ENCODE data around the gene NTNG1. TPM values are rescaled to one million over a fixed set of nuclear protein-coding genes. Genes with fewer than 3 reads are reported as not detected.

Gene NTNG1
- total RNA-seq, 2 donors from 2014 or later, result not detected

DNA sequence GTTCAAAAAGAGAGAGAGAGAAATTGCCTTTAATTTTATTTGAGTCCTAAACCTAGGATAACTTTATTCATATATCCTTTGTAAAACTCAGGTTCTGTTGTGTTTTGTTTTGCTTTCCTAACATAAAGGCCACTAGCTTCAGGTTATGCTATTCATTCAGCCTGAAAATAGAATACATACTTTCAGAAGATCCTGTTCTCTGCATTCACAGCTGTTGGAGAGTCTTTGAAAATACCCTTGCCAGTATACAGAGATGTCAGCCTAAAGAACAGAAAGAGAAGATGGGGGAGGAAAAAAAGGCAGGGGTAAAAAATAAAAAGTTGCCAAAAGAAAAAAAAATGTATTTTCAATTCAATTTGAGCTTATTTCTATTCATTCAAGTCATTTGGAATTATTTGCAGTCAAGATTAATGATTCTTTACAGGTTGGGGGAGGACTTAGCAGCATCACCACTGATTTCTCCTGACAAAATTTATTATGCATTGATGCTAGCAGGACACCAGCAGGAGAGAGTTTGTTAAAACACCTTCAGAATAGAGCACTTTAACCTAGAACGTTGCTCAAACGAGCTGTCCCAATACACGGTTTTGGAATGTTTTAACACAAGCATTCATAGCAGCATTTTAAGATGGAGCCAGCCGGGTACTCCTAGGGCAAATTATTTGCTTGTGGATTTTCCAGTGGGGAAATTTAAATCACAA, 318.5 kb downstream of the NTNG1 start:
- Mint-ChIP-seq H3K27me3 (peaks cover 33% of the 10 kb centered on the region), H3K36me3 (ENCODE audit: low read depth) (peaks cover 2% of the 10 kb centered on the region)

GRCh38 chr1:107460035-107460434, 319.2 kb downstream of the NTNG1 start:
- ATAC-seq (no peak), DNase-seq (no peak)
- H3K27me3 Mint-ChIP-seq, result peaks cover 37% of the 10 kb centered on the region
- no peak overlapping the region for H3K27ac Mint-ChIP-seq
- no peaks in the 10 kb centered on the region for H3K9me3 ChIP-seq (ENCODE audit: control insufficient read depth, low read length, poor library complexity, severe bottlenecking)
- H3K36me3 Mint-ChIP-seq (ENCODE audit: low read depth), result peaks cover 2% of the 10 kb centered on the region
- H3K4me3 Mint-ChIP-seq, result no peak overlapping the region
- no peaks in the 10 kb centered on the region for H3K4me1 Mint-ChIP-seq

More for the DNA sequence above, 318.5 kb downstream of the NTNG1 start:
- H3K27ac Mint-ChIP-seq, result no peak overlapping the region
- H3K4me3 Mint-ChIP-seq, result no peak overlapping the region
- no peaks in the 10 kb centered on the region for H3K4me1 Mint-ChIP-seq
- H3K9me3 ChIP-seq (ENCODE audit: control insufficient read depth, low read length, poor library complexity, severe bottlenecking), result no peaks in the 10 kb centered on the region
- ATAC-seq, result no peak
- no peak for DNase-seq

DNA sequence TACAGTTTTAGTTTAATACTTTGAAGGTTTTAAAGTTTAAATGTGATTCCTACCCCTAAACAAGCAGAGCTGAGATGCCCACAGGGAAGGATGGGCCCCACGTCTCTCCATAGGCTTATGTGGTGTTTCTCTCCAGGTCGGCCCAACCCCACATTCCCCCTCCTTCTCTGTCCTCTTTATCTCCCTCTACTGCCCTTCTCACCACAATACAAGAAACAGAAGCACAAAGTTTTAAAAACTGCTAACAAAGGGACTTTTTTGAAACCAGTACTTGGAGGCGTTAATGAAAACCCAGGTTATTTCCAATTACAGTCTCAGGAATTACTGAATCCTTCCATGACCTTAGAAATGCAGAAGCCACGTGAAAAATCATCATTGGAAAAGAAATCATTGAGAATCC, 324.0 kb downstream of the NTNG1 start:
- peaks cover 38% of the 10 kb centered on the region for H3K27me3 Mint-ChIP-seq
- H3K4me1 Mint-ChIP-seq, result no peaks in the 10 kb centered on the region
- no peak overlapping the region for H3K4me3 Mint-ChIP-seq
- no peak for DNase-seq
- peaks cover 2% of the 10 kb centered on the region for H3K36me3 Mint-ChIP-seq (ENCODE audit: low read depth)
- ATAC-seq, result no peak
- no peaks in the 10 kb centered on the region for H3K9me3 ChIP-seq (ENCODE audit: control insufficient read depth, low read length, poor library complexity, severe bottlenecking)
- H3K27ac Mint-ChIP-seq, result no peak overlapping the region

DNA sequence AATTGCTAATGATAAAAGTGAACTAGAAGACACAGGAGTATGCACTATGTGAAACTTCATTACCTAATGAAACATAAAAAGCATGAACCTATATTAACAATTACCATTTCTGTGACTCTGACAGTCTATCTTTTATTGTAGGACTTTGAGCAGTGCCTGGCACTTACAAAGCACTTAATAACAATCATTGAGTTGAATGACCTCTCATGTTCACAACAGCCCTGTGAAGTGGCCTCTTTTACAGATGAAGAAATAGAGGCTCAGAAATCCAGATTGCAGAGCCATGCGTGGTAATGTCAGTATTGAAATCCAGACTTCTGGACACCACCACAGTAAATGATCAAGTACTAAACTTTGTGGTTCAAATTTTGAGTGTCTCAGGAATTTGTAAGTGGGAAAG, 326.4 kb downstream of the NTNG1 start:
- no peaks in the 10 kb centered on the region for H3K9me3 ChIP-seq (ENCODE audit: control insufficient read depth, low read length, poor library complexity, severe bottlenecking)
- Mint-ChIP-seq H3K27me3 (peaks cover 37% of the 10 kb centered on the region), H3K36me3 (ENCODE audit: low read depth) (no peaks in the 10 kb centered on the region), H3K4me3 (no peak overlapping the region), H3K4me1 (no peaks in the 10 kb centered on the region), H3K27ac (no peak overlapping the region)
- no peak for DNase-seq
- no peak for ATAC-seq

DNA sequence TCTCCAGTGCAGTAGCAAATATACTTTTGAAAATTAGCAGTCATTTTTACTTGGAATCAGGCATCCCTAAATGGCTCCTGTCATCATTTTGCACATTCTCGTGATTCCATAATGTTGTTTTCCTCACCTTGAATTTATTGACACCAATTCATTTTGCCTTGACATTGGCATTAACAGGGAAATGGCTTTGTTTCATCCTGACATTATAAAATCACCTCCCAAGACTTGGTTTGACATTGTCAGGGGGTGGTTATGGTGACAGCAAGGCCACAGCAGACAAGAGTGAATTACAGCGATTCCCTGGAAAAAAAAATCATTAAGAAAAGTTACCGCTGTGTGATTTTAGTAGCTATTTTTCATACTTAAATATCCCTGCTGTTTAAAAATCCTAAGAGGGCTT, 327.0 kb downstream of the NTNG1 start:
- ATAC-seq, result no peak
- H3K27me3 Mint-ChIP-seq, result peaks cover 36% of the 10 kb centered on the region

DNA sequence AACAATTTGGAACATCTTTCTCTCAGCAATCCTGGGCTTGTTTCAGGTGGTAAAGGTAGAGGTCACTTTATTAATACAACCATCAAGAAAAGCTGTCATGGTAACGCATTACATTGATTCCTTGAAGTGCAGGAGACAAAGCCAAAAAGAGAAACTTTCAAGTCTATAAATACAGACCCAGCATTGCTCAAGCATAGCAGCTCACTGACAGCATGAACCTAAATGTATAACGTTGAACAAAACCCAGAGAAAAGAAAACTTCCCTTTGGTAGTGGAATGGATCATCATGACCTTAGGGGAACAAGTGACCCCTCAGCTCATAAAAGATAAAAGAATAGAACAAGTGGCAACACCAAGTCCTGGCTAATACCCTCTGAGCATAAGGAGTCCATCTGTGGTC, 332.2 kb downstream of the NTNG1 start:
- H3K27ac Mint-ChIP-seq, result no peak overlapping the region
- H3K27me3 Mint-ChIP-seq, result peaks cover 25% of the 10 kb centered on the region
- no peak for ATAC-seq
- H3K9me3 ChIP-seq (ENCODE audit: control insufficient read depth, low read length, poor library complexity, severe bottlenecking), result no peaks in the 10 kb centered on the region
- DNase-seq, result no peak
- H3K4me3 Mint-ChIP-seq, result no peak overlapping the region
- no peaks in the 10 kb centered on the region for H3K36me3 Mint-ChIP-seq (ENCODE audit: low read depth)
- H3K4me1 Mint-ChIP-seq, result no peaks in the 10 kb centered on the region

More for the DNA sequence above, 327.0 kb downstream of the NTNG1 start:
- Mint-ChIP-seq H3K4me3 (no peak overlapping the region), H3K27ac (no peak overlapping the region), H3K4me1 (no peaks in the 10 kb centered on the region), H3K36me3 (ENCODE audit: low read depth) (no peaks in the 10 kb centered on the region)
- H3K9me3 ChIP-seq (ENCODE audit: control insufficient read depth, low read length, poor library complexity, severe bottlenecking), result no peaks in the 10 kb centered on the region
- DNase-seq, result no peak

GRCh38 chr1:107474877-107475612, 334.2 kb downstream of the NTNG1 start:
- DNase-seq (no peak), ATAC-seq (no peak)
- Mint-ChIP-seq H3K36me3 (ENCODE audit: low read depth) (no peaks in the 10 kb centered on the region), H3K4me1 (no peaks in the 10 kb centered on the region), H3K27ac (no peak overlapping the region), H3K27me3 (peaks cover 32% of the 10 kb centered on the region), H3K4me3 (no peak overlapping the region)
- H3K9me3 ChIP-seq (ENCODE audit: control insufficient read depth, low read length, poor library complexity, severe bottlenecking), result no peaks in the 10 kb centered on the region

DNA sequence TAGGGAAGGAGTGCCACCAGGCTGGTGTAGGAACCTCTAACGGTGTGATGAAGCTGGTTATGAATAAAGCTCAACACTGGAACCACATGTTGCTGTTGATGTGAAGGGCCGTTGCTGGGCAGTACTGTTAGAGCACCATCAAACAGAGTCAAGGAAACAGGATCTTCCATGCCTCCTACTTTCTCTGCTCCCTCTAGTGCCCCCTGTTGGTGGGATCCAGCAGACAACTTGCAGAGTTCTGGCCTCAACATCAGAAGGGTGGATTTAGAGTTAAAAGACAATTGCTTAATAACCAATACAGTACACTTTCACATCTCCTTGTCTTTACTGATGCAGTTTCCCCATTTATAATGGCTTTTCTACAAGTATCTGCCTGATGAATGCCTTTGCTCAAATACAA, 336.4 kb downstream of the NTNG1 start:
- no peak overlapping the region for H3K27ac Mint-ChIP-seq
- ATAC-seq, result no peak
- no peak for DNase-seq
- no peak overlapping the region for H3K4me3 Mint-ChIP-seq
- H3K9me3 ChIP-seq (ENCODE audit: control insufficient read depth, low read length, poor library complexity, severe bottlenecking), result no peaks in the 10 kb centered on the region
- H3K4me1 Mint-ChIP-seq, result peaks cover 3% of the 10 kb centered on the region
- H3K36me3 Mint-ChIP-seq (ENCODE audit: low read depth), result no peaks in the 10 kb centered on the region
- H3K27me3 Mint-ChIP-seq, result peaks cover 44% of the 10 kb centered on the region

- H3K4me3 Mint-ChIP-seq, result no peak overlapping the region
- peaks cover 47% of the 10 kb centered on the region for H3K27me3 Mint-ChIP-seq
- no peak for ATAC-seq
Measured at GRCh38 chr1:107479865-107480350, 339.1 kb downstream of the NTNG1 start.

DNA sequence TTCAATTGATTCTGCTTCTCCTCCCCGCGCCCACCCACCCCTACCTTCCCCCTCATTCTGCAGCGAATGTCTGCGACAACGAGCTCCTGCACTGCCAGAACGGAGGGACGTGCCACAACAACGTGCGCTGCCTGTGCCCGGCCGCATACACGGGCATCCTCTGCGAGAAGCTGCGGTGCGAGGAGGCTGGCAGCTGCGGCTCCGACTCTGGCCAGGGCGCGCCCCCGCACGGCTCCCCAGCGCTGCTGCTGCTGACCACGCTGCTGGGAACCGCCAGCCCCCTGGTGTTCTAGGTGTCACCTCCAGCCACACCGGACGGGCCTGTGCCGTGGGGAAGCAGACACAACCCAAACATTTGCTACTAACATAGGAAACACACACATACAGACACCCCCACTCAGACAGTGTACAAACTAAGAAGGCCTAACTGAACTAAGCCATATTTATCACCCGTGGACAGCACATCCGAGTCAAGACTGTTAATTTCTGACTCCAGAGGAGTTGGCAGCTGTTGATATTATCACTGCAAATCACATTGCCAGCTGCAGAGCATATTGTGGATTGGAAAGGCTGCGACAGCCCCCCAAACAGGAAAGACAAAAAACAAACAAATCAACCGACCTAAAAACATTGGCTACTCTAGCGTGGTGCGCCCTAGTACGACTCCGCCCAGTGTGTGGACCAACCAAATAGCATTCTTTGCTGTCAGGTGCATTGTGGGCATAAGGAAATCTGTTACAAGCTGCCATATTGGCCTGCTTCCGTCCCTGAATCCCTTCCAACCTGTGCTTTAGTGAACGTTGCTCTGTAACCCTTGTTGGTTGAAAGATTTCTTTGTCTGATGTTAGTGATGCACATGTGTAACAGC, 339.9 kb downstream of the NTNG1 start:
- ATAC-seq (peak; percentile 21), DNase-seq (no peak)
- no peaks in the 10 kb centered on the region for H3K9me3 ChIP-seq (ENCODE audit: control insufficient read depth, low read length, poor library complexity, severe bottlenecking)
- Mint-ChIP-seq H3K4me1 (peaks cover 3% of the 10 kb centered on the region), H3K27ac (no peak overlapping the region), H3K4me3 (no peak overlapping the region), H3K36me3 (ENCODE audit: low read depth) (no peaks in the 10 kb centered on the region), H3K27me3 (peaks cover 47% of the 10 kb centered on the region)

More at GRCh38 chr1:107479865-107480350, 339.1 kb downstream of the NTNG1 start:
- no peaks in the 10 kb centered on the region for H3K9me3 ChIP-seq (ENCODE audit: control insufficient read depth, low read length, poor library complexity, severe bottlenecking)
- no peak for DNase-seq
- no peaks in the 10 kb centered on the region for H3K36me3 Mint-ChIP-seq (ENCODE audit: low read depth)
- H3K27ac Mint-ChIP-seq, result no peak overlapping the region
- peaks cover 3% of the 10 kb centered on the region for H3K4me1 Mint-ChIP-seq

DNA sequence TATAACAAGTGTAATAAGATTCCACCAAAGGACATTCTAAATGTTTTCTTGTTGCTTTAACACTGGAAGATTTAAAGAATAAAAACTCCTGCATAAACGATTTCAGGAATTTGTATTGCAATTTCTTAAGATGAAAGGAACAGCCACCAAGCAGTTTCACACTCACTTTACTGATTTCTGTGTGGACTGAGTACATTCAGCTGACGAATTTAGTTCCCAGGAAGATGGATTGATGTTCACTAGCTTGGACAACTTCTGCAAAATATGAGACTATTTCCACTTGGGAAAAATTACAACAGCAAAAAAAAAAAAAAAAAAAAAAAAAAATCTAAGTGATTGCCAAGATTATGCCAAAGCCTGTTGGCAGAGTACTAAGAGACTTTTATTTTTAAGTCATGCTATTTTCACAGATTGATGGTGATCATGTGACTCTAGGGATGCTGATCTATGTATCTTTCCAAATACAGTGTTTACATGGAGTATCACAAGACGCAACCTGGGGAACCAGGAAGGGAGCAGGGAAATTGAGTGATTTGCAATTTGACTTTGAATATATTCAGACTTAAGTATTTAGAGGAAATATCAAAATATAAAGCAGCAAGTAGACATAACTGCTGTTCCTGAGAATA, 341.0 kb downstream of the NTNG1 start:
- peaks cover 47% of the 10 kb centered on the region for H3K27me3 Mint-ChIP-seq
- no peaks in the 10 kb centered on the region for H3K36me3 Mint-ChIP-seq (ENCODE audit: low read depth)
- no peak for ATAC-seq

GRCh38 chr1:107483949-107484348, 343.1 kb downstream of the NTNG1 start:
- H3K27me3 Mint-ChIP-seq, result peaks cover 49% of the 10 kb centered on the region
- H3K27ac Mint-ChIP-seq, result no peak overlapping the region
- no peak for ATAC-seq

More for the DNA sequence above, 341.0 kb downstream of the NTNG1 start:
- Mint-ChIP-seq H3K27ac (no peak overlapping the region), H3K4me3 (no peak overlapping the region), H3K4me1 (peaks cover 3% of the 10 kb centered on the region)
- no peak for DNase-seq
- no peaks in the 10 kb centered on the region for H3K9me3 ChIP-seq (ENCODE audit: control insufficient read depth, low read length, poor library complexity, severe bottlenecking)

GRCh38 chr1:107486349-107486748, 345.5 kb downstream of the NTNG1 start:
- DNase-seq, result no peak
- Mint-ChIP-seq H3K27ac (no peak overlapping the region), H3K4me1 (no peaks in the 10 kb centered on the region), H3K4me3 (no peak overlapping the region), H3K27me3 (peaks cover 44% of the 10 kb centered on the region), H3K36me3 (ENCODE audit: low read depth) (no peaks in the 10 kb centered on the region)
- no peaks in the 10 kb centered on the region for H3K9me3 ChIP-seq (ENCODE audit: control insufficient read depth, low read length, poor library complexity, severe bottlenecking)
- no peak for ATAC-seq

More at GRCh38 chr1:107483949-107484348, 343.1 kb downstream of the NTNG1 start:
- Mint-ChIP-seq H3K36me3 (ENCODE audit: low read depth) (no peaks in the 10 kb centered on the region), H3K4me1 (peaks cover 3% of the 10 kb centered on the region), H3K4me3 (no peak overlapping the region)
- no peaks in the 10 kb centered on the region for H3K9me3 ChIP-seq (ENCODE audit: control insufficient read depth, low read length, poor library complexity, severe bottlenecking)
- DNase-seq, result no peak
